Measurements from ENCODE around the gene PMEL. TPM values are rescaled to one million over a fixed set of nuclear protein-coding genes. Genes with fewer than 3 reads are reported as not detected.
"Not testable (repeated sequence)": the region's sequence is repeated elsewhere in the genome, so short reads cannot be mapped to it uniquely, and the experiment has no call there.

PMEL gene
- total and polyA plus RNA-seq, 7 donors: 0.71 to 1.8 (median 1.3) TPM; not detected in 2

DNA sequence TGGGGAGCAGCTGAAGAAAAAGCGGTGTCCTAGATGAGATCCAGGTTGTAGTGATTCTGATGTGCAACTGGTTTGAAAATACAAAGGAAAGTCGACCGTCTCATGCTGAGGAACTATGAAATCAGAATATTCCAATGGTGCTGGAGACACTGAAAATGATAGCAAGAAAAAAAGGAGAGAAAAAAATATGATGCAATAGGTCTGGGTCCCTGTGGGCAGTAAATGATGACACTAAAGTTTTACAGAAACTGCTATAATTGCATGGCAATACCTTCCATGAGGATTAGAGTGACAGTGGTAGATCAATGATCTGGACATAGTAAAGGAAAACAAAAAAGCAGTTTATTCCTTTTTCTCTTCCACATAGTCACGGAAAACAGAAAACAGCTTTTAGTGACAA lies 40.5 kb downstream of the PMEL start:
- DNase-seq: no peak
- 88 to 91% methylated on average over 4 of the region's 4 CpGs for WGBS, 2 donors
- Histone ChIP-seq H3K9me3 (no peaks in the 10 kb centered on the region), H3K4me3 (no peak overlapping the region), H3K27me3 (no peaks in the 10 kb centered on the region), H3K27ac (no peak overlapping the region), H3K36me3 (peaks cover 0 to 10% (median 0%) of the 10 kb centered on the region in 4 donors), H3K4me1 (peaks cover 0 to 41% (median 37%) of the 10 kb centered on the region in 4 donors)
- TF ChIP-seq POLR2AphosphoS5 (IDR thresholded peaks at IDR 0.05) (no peak), POLR2A (IDR thresholded peaks at IDR 0.05) (no peak), EP300 (IDR thresholded peaks at IDR 0.05) (no peak)
- TF ChIP-seq, protein P1, sequence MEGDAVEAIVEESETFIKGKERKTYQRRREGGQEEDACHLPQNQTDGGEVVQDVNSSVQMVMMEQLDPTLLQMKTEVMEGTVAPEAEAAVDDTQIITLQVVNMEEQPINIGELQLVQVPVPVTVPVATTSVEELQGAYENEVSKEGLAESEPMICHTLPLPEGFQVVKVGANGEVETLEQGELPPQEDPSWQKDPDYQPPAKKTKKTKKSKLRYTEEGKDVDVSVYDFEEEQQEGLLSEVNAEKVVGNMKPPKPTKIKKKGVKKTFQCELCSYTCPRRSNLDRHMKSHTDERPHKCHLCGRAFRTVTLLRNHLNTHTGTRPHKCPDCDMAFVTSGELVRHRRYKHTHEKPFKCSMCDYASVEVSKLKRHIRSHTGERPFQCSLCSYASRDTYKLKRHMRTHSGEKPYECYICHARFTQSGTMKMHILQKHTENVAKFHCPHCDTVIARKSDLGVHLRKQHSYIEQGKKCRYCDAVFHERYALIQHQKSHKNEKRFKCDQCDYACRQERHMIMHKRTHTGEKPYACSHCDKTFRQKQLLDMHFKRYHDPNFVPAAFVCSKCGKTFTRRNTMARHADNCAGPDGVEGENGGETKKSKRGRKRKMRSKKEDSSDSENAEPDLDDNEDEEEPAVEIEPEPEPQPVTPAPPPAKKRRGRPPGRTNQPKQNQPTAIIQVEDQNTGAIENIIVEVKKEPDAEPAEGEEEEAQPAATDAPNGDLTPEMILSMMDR (IDR thresholded peaks at IDR 0.05): no peak
- intact Hi-C loops (cut with DNase I): loop anchor here (5.0 kb wide), 1 partner anchor 183 kb away; the partner anchor contains the start of gene GDF11

DNA sequence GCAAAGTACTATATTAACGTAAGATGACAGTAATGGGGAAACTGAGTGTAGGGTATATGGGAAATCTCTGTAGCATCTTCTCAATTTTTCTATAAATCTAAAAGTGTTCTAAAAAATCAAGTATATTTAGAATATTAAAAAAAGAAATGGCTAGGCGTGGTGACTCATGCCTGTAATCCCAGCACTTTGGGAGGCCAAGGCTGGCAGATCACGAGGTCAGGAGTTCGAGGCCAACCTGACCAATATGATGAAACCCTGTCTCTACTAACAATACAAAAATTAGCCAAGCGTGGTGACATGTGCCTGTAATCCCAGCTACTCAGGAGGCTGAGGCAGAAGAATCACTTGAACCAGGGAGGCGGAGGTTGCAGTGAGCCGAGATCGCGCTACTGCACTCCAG lies 42.2 kb downstream of the PMEL start:
- intact Hi-C loops (cut with DNase I); H3K27ac ChIP-seq; DNase-seq; H3K9me3 ChIP-seq; H3K4me3 ChIP-seq; H3K27me3 ChIP-seq: not testable (repeated sequence)
- Histone ChIP-seq H3K36me3 (peaks cover 0 to 10% (median 0%) of the 10 kb centered on the region in 4 donors), H3K4me1 (peaks cover 0 to 31% (median 27%) of the 10 kb centered on the region in 4 donors)
- 96 to 97% methylated on average over 9 of the region's 9 CpGs for WGBS, 2 donors

DNA sequence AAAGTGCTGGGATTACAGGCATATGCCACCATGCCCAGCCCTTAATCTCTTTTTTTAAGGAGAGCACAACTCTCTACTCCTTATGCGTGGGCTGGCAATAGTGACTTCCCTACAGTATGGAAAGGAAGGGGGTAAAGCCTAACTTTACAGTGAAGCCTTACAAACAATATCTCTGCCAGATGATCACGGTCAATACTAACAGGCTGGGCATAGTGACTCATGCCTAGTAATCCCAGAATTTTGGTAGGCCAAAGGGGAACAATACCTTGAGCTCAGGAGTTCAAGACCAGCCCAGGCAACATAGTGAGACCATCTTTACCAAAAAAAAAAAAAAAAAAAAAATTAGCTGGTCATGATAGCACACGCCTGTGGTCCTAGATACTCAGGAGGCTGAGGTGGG lies 43.7 kb downstream of the PMEL start:
- no peak for DNase-seq
- no peak overlapping the region for H3K4me3 ChIP-seq
- H3K4me1 ChIP-seq: peaks cover 0 to 23% (median 18%) of the 10 kb centered on the region in 4 donors
- H3K9me3 ChIP-seq: no peaks in the 10 kb centered on the region
- intact Hi-C loops (cut with DNase I): no loop called here
- TF ChIP-seq EP300 (IDR thresholded peaks at IDR 0.05) (no peak), POLR2AphosphoS5 (IDR thresholded peaks at IDR 0.05) (no peak), POLR2A (IDR thresholded peaks at IDR 0.05) (no peak)
- TF ChIP-seq, protein P1 (IDR thresholded peaks at IDR 0.05): no peak
- peaks cover 0 to 10% (median 0%) of the 10 kb centered on the region in 4 donors for H3K36me3 ChIP-seq
- H3K27ac ChIP-seq: no peak overlapping the region
- WGBS, 2 donors: 90 to 95% methylated on average over 3 of the region's 3 CpGs
- no peaks in the 10 kb centered on the region for H3K27me3 ChIP-seq

DNA sequence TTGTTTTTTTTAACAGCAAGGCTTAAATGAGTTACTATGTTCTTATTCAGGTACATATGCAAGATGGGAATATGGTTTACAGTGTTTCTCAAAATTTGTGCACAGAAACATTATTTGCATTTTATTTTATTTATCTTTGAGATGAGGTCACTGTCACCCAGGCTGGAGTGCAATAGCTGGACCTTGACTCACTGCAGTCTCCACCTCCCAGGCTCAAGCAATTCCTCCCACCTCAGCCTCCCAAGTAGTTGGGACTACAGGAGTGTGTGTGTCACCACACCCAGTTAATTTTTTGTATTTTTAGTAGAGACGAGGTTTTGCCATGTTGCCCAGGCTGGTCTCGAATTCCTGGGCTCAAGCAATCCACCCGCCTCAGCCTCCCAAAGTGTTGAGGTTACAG lies 46.8 kb downstream of the PMEL start:
- DNase-seq; H3K27ac ChIP-seq; intact Hi-C loops (cut with DNase I); H3K4me3 ChIP-seq; H3K9me3 ChIP-seq; H3K27me3 ChIP-seq: not testable (repeated sequence)
- peaks cover 0 to 17% (median 0%) of the 10 kb centered on the region in 4 donors for H3K36me3 ChIP-seq
- H3K4me1 ChIP-seq: peaks cover 0 to 19% (median 12%) of the 10 kb centered on the region in 4 donors
- WGBS, 2 donors: 64 to 87% methylated on average over 3 of the region's 3 CpGs

DNA sequence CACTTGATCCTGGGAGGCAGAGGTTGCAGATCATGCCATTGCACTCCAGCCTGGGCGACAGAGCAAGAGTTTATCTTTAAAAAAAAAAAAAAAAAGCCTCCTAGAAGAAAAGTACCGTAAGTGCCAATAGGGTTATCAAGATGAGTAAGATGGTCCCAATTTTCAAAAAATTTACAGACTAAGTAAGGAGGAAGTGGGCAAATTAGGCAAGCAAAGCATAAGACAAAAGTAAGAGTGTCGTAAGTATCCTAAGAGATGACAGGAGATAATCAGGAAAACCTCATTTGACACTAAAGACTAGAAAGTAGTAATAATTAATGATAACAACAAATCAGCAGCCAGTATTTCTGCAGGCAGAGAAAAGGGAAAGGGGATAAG lies 50.4 kb downstream of the PMEL start:
- Histone ChIP-seq H3K9me3 (no peaks in the 10 kb centered on the region), H3K36me3 (peaks cover 0 to 16% (median 0%) of the 10 kb centered on the region in 4 donors), H3K27me3 (no peaks in the 10 kb centered on the region), H3K4me1 (peaks cover 0 to 13% (median 3%) of the 10 kb centered on the region in 4 donors), H3K27ac (no peak overlapping the region), H3K4me3 (no peak overlapping the region)
- 81 to 90% methylated on average over 3 of the region's 3 CpGs for WGBS, 2 donors
- intact Hi-C loops (cut with DNase I): no loop called here
- TF ChIP-seq EP300 (IDR thresholded peaks at IDR 0.05): no peak
- DNase-seq: no peak

DNA sequence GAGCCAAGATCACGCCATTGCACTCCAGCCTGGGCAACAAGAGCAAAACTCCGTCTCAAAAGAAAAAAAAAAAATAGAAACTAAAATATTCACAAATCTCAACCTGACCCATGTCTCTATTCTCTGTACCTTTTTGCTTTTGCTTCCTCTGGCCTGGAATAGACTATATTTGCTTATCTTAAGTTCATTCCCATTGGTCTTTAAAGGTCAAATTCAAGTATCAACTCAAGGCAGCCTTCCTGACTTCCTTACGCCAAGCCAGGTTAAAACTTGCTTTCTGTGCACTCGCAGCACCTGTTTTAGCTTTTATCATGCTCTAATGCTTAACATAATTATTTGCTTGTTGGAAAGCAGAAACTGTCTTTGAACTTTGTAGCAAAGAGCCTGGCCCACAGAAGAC lies 52.9 kb downstream of the PMEL start:
- H3K27me3 ChIP-seq: no peaks in the 10 kb centered on the region
- no peak overlapping the region for H3K4me3 ChIP-seq
- no peak for DNase-seq
- WGBS, 2 donors: 95% methylated on average over 4 of the region's 4 CpGs
- H3K27ac ChIP-seq: no peak overlapping the region
- H3K9me3 ChIP-seq: no peaks in the 10 kb centered on the region
- peaks cover 0 to 22% (median 10%) of the 10 kb centered on the region in 4 donors for H3K4me1 ChIP-seq
- peaks cover 0 to 16% (median 0%) of the 10 kb centered on the region in 4 donors for H3K36me3 ChIP-seq
- TF ChIP-seq POLR2A (IDR thresholded peaks at IDR 0.05): no peak
- intact Hi-C loops (cut with DNase I): no loop called here

DNA sequence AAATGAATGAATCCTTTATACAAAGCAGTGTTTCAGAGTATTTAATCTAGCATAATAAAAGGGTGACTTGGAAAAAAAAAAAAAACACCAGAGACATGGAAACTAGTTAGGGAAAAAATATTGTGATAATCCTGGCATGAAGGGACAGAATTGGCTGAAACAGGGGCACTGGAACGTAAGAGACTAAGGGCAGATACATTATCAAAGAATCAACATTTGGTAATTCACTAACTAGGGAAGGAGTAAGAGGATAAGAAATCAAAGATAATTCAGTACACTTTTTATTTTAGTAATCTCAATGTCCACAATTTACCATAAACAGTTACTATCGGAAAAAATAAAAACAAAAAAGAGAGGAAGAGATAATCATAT lies 56.3 kb downstream of the PMEL start:
- 40 to 69% methylated on average over 2 of the region's 2 CpGs for WGBS, 2 donors
- Histone ChIP-seq H3K27me3 (no peaks in the 10 kb centered on the region), H3K27ac (peak overlapping the region in 2 of 4 donors; percentile 47 to 56), H3K9me3 (no peaks in the 10 kb centered on the region), H3K36me3 (peaks cover 0 to 14% (median 0%) of the 10 kb centered on the region in 4 donors), H3K4me1 (peaks cover 0 to 14% (median 10%) of the 10 kb centered on the region in 4 donors), H3K4me3 (no peak overlapping the region)
- TF ChIP-seq, protein P1 (IDR thresholded peaks at IDR 0.05): no peak
- no peak for TF ChIP-seq POLR2AphosphoS5 (IDR thresholded peaks at IDR 0.05)
- no peak for TF ChIP-seq POLR2A (IDR thresholded peaks at IDR 0.05)
- no peak for TF ChIP-seq EP300 (IDR thresholded peaks at IDR 0.05)
- DNase-seq: no peak
- intact Hi-C loops (cut with DNase I): no loop called here
